GM12874 (cell line): ENCODE data around the gene POC1A.

Experiments used
- TF ChIP-seq, protein P1 (sequence below): IDR thresholded peaks from 2 replicates; pipeline ENCODE4 v1.5.1; 2011; ENCODE audit warnings: low read depth, mild to moderate bottlenecking, control low read depth, low read length, moderate library complexity; ENCODE audit not compliant: insufficient read depth

POC1A gene

DNA sequence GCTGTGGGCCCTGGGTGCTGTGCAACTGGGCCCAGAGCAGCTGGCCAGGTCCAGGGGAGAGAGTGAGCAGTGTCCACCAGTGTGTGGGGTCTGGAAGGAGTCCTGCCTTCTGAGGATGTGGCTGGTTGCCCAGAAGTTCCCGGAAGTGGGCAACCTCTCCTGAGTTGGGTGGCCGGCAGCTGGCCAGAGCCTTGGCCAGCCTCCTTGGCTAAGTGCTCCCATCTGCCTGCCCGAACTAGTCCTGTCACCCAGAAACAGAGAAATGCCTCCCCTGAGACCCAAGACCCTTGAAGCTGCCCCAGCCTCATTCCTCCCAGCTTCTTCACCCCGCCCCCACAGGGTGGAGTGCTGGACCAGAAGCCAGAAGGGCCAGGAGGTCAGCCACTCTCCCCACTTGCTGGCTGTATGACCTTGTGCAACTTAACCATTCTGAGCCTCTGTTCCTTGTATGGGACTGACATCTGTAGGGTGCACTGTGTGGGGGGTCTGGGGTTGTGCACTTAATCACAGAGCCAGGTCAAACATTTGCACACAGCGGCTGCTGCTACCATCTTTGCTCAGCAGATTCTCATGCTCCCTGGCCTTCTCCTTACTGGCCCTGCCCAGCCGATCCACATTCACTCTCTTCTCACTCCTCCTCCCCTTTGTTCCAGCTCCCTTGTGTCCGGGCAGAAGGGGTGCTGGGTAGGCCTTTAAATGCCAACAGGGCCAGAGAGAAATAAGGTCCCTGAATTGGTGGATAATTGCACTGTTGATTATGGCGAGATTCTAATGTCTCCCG is 36.3 kb upstream of the POC1A start:
- TF ChIP-seq, protein P1, sequence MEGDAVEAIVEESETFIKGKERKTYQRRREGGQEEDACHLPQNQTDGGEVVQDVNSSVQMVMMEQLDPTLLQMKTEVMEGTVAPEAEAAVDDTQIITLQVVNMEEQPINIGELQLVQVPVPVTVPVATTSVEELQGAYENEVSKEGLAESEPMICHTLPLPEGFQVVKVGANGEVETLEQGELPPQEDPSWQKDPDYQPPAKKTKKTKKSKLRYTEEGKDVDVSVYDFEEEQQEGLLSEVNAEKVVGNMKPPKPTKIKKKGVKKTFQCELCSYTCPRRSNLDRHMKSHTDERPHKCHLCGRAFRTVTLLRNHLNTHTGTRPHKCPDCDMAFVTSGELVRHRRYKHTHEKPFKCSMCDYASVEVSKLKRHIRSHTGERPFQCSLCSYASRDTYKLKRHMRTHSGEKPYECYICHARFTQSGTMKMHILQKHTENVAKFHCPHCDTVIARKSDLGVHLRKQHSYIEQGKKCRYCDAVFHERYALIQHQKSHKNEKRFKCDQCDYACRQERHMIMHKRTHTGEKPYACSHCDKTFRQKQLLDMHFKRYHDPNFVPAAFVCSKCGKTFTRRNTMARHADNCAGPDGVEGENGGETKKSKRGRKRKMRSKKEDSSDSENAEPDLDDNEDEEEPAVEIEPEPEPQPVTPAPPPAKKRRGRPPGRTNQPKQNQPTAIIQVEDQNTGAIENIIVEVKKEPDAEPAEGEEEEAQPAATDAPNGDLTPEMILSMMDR = no peak

DNA sequence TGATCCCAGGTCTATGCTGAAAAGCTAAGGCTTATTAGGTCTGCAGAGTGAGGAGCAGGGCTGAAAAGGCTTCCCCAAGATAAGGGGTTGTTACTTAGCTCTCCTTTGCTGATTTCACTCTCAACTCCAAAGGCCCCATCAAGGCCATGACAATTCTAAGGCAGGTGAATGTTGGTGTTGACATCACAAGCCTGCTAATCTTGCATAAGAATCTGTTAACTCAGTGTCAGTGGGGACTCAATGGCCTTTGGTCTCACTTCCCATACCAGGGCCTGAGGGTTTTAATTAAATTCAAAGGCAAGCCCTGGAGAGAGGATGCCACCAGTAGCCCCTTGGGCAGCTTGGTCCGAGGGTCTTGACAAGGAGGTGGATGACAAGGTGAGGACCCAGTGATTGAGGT is 34.3 kb upstream of the POC1A start:
- TF ChIP-seq, protein P1 = no peak

DNA sequence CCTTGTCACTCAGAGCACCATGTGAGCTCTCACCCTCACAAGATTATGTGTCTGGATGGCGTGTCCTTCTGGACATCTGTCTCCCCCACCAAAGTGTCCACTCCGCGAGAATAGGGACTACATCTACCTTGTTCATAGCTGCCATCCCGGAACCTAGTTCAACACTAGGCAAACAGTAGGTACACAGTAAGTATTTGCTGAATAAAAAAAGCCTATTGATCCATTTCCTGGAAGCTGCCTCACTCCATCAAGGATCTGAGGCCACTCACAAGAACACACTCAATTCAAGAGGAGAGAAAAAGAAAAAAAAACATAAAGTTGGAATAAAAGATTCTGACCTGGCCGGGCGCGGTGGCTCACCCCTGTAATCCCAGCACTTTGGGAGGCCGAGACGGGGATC is 32.5 kb upstream of the POC1A start:
- TF ChIP-seq, protein P1 = no peak

DNA sequence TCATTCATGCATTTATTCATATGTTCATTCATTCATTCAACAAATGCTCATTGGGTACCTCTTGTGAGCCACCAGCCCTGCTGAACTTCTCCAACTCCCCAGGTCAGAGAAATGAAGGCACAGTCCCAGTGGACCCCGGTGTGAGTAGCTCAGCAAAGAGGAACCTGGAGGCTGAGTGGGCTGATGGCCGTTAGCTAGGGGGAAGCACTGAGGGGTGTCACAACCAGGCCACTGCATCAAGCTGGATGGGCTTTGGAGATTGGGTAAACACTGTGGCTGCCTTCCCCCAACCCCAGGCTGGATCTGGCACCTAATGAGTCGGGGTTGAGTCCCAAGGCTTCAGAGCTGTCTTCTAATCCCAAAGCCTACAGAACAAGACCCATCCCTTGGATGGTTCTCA is 31.6 kb upstream of the POC1A start:
- TF ChIP-seq, protein P1 = no peak

DNA sequence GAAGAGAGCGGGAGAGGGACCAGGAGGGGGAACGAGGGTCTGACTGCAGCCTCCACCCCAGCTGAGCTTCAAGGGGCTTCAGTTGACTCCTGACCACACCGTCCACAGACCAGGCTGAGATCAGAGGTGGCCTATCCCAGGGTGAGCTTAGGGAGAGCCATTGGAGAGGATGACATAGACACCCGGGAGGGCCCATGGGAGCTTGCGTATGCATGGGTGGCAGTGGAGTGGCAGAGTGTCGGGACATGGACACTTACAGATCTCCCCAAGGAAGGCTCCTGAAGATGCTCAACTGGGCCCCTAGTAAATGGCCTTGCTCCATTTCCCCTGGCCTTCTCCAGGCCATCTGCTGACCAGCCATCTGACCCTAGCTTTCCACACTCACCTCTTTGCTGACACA is 31.1 kb upstream of the POC1A start:
- TF ChIP-seq, protein P1 = no peak

DNA sequence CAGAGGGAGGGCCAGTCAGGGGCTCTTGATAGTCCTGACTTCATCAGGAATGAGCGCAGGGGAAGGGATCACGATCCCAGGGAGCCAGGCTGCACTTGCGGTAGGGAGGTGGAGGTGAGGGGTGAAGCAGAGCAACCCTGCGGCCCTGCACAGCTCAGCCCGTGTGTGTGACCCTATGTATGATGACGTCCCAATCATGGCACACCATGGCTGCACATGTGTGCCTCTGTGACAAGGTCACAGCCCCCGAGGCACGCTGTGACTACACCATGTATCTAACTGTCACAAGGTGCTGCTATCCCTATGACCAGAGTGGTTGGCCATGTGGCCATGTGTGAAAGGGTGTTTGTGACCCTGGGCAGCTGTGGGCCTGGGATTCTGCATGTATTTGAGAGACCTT is 30.5 kb upstream of the POC1A start:
- TF ChIP-seq, protein P1 = no peak

DNA sequence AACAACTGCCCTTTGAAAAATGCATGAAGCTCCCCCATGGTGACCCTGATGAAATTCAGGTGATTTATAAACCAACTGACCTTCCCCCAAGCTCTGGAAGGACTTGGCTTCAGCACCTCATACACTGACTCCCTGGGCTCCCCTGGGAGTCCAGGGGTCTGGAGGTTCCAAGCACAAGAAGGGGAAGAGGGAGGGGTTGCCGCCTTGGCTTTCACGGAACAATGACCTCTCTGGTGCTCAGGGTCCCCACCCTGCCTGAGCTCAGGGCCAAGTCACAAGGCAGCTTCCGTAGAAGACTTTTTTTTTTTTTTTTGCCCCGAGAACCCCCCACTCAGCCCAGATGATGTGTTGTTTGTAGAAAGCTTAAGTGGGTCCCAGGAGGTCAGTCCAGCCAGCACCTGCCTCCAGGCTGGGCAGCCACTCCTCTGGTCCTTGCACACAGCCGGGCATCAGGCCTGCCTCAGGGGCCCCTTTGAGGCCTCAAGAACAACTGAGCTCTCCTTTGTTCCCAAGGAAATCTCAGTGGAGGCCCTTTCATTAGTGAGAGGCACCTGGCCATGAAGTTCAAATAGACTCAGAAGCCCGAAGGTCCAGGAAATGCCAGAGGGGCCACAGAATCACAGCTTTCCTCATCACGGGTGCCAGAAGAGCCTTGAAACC is 29.7 kb upstream of the POC1A start:
- TF ChIP-seq, protein P1 = no peak
